ENCODE measurements around the gene INSRR.

DNA sequence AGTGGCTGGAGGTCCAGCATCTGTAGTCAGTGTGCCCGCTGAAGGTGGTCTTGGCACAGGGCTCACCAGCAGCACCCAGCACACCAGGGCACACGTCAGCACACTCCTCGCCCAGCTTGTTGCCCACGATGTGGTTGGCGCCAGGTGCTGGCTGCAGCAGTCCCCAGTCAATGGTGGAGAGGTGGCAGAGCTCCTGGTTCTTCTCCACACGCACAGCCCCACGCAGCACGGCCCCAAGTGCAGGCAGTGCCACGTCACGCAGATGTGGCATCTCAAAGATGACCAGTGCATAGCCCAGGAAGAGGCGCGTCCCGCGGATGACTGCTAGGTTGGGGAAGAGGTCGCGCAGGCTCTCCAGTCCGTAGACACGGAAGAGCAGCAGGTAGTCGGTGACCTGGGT, 5.2 kb downstream of the INSRR start:
- TF ChIP-seq, protein P1, sequence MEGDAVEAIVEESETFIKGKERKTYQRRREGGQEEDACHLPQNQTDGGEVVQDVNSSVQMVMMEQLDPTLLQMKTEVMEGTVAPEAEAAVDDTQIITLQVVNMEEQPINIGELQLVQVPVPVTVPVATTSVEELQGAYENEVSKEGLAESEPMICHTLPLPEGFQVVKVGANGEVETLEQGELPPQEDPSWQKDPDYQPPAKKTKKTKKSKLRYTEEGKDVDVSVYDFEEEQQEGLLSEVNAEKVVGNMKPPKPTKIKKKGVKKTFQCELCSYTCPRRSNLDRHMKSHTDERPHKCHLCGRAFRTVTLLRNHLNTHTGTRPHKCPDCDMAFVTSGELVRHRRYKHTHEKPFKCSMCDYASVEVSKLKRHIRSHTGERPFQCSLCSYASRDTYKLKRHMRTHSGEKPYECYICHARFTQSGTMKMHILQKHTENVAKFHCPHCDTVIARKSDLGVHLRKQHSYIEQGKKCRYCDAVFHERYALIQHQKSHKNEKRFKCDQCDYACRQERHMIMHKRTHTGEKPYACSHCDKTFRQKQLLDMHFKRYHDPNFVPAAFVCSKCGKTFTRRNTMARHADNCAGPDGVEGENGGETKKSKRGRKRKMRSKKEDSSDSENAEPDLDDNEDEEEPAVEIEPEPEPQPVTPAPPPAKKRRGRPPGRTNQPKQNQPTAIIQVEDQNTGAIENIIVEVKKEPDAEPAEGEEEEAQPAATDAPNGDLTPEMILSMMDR (IDR thresholded peaks at IDR 0.05), result no peak
- TF ChIP-seq POLR2A (IDR thresholded peaks at IDR 0.05) (no peak), POLR2AphosphoS5 (IDR thresholded peaks at IDR 0.05) (no peak)

All from suprapubic skin (tissue), 4 donors.